ENCODE data around the gene TRUB1. TPM values are rescaled to one million over a fixed set of nuclear protein-coding genes. Genes with fewer than 3 reads are reported as not detected.

Gene TRUB1
- total RNA-seq, 1 experiment from 2014 or later, result 11.5 TPM

DNA sequence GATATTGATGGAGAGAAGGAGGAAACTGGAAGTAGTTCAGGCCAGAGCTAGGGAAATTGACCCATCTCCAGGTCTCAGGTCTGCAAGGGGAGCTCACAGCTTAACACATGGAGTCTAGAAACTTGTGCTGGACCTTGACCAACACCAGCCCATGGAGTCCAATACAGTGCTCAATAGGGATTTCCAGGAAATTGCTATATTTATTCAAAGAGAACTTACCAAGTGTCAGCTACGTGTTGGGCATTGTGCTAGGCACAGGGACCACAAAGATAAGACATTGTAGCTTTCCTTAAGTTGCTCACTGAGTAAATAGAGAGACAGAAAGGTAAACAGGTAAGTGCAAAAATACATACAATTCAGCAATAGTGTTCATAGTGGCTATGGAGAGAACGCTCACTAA, 82.5 kb downstream of the TRUB1 start:
- Histone ChIP-seq H3F3A (ENCODE audit: insufficient read depth, low read depth) (no peaks in the 10 kb centered on the region), H2AFZ (no peak overlapping the region), H3K36me3 (ENCODE audit: low read depth) (no peaks in the 10 kb centered on the region), H3K4me3 (no peak overlapping the region), H3K27ac (no peak overlapping the region), H3K9me2 (ENCODE audit: insufficient read depth) (no peaks in the 10 kb centered on the region), H3K9me3 (ENCODE audit: insufficient read depth, low read depth) (no peaks in the 10 kb centered on the region), H3K4me2 (no peak overlapping the region), H3K4me1 (replicated peaks; ENCODE audit: insufficient read depth) (no peaks in the 10 kb centered on the region), H4K20me1 (ENCODE audit: insufficient read depth) (no peaks in the 10 kb centered on the region), H3K27me3 (ENCODE audit: insufficient read depth, low read depth) (no peaks in the 10 kb centered on the region), H3K79me2 (ENCODE audit: low read depth) (no peaks in the 10 kb centered on the region)
- CTCF ChIA-PET, result no interaction called here
- BruUV-seq (replicated peaks), result no TSS peak
- intact Hi-C loops (cut with micrococcal nuclease; ENCODE audit: unreplicated experiment), result no loop called here
- no peak for DNase-seq
- POLR2A ChIA-PET (ENCODE audit: unreplicated experiment), result no interaction called here
- no peak for TF ChIP-seq EZH2 (IDR thresholded peaks at IDR 0.05; ENCODE audit: low read depth)
- no peak for TF ChIP-seq CTCF (conservative IDR thresholded peaks at IDR 0.05)

GRCh38 chr10:115022733-115023132, 84.7 kb downstream of the TRUB1 start:
- intact Hi-C loops (cut with micrococcal nuclease; ENCODE audit: unreplicated experiment), result no loop called here
- H2AFZ ChIP-seq, result no peak overlapping the region
- no peak overlapping the region for H3K4me2 ChIP-seq
- H3K79me2 ChIP-seq (ENCODE audit: low read depth), result no peaks in the 10 kb centered on the region
- H3K4me3 ChIP-seq, result no peak overlapping the region
- no peaks in the 10 kb centered on the region for H3K4me1 ChIP-seq (replicated peaks; ENCODE audit: insufficient read depth)
- no peaks in the 10 kb centered on the region for H3K9me3 ChIP-seq (ENCODE audit: insufficient read depth, low read depth)
- H4K20me1 ChIP-seq (ENCODE audit: insufficient read depth), result no peaks in the 10 kb centered on the region
- H3F3A ChIP-seq (ENCODE audit: insufficient read depth, low read depth), result no peaks in the 10 kb centered on the region
- no peak for TF ChIP-seq EZH2 (IDR thresholded peaks at IDR 0.05; ENCODE audit: low read depth)
- TF ChIP-seq CTCF (conservative IDR thresholded peaks at IDR 0.05), result no peak
- DNase-seq, result no peak
- BruUV-seq (replicated peaks), result no TSS peak
- H3K9me2 ChIP-seq (ENCODE audit: insufficient read depth), result no peaks in the 10 kb centered on the region
- no peak overlapping the region for H3K27ac ChIP-seq
- POLR2A ChIA-PET (ENCODE audit: unreplicated experiment), result no interaction called here
- CTCF ChIA-PET, result no interaction called here
- no peaks in the 10 kb centered on the region for H3K27me3 ChIP-seq (ENCODE audit: insufficient read depth, low read depth)
- no peaks in the 10 kb centered on the region for H3K36me3 ChIP-seq (ENCODE audit: low read depth)

DNA sequence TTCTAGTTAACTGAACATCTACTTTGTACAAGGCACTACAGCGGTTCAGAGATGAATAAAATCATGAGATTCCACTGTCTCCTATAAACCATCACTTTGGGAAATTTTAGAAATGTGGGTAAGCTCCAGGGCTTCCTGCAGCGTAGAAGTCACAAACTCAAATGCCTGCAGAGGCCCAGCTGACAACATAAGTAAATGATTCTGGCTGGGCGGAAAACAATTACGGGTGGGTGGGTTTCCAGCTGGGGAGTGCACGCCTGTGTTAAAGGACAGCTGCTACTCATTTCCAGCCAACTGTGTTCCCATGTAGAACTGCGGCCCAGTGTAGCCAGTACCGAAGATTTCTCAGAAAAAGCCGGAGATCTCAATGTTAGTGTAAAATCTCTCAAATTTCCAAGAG, 85.7 kb downstream of the TRUB1 start:
- BruUV-seq (replicated peaks), result no TSS peak
- TF ChIP-seq EZH2 (IDR thresholded peaks at IDR 0.05; ENCODE audit: low read depth) (no peak), CTCF (conservative IDR thresholded peaks at IDR 0.05) (no peak)
- intact Hi-C loops (cut with micrococcal nuclease; ENCODE audit: unreplicated experiment), result no loop called here
- no peaks in the 10 kb centered on the region for H3K27me3 ChIP-seq (ENCODE audit: insufficient read depth, low read depth)
- no peaks in the 10 kb centered on the region for H3K36me3 ChIP-seq (ENCODE audit: low read depth)
- DNase-seq, result no peak
- H3K4me3 ChIP-seq, result no peak overlapping the region
- H3K9me3 ChIP-seq (ENCODE audit: insufficient read depth, low read depth), result no peaks in the 10 kb centered on the region
- H2AFZ ChIP-seq, result no peak overlapping the region
- H3F3A ChIP-seq (ENCODE audit: insufficient read depth, low read depth), result no peaks in the 10 kb centered on the region
- no peaks in the 10 kb centered on the region for H3K9me2 ChIP-seq (ENCODE audit: insufficient read depth)
- H3K4me1 ChIP-seq (replicated peaks; ENCODE audit: insufficient read depth), result no peaks in the 10 kb centered on the region
- no peaks in the 10 kb centered on the region for H4K20me1 ChIP-seq (ENCODE audit: insufficient read depth)
- ChIA-PET CTCF (no interaction called here), POLR2A (ENCODE audit: unreplicated experiment) (no interaction called here)
- H3K27ac ChIP-seq, result no peak overlapping the region
- H3K79me2 ChIP-seq (ENCODE audit: low read depth), result no peaks in the 10 kb centered on the region
- H3K4me2 ChIP-seq, result no peak overlapping the region

All from PC-9 (cell line).